GM19035 (cell line): ENCODE results near the gene LGMN.

Experiments used
- ATAC-seq: cut with Tn5 transposase; IDR thresholded peaks from one replicate; pipeline ENCODE4 v1.9.1; 2021; ENCODE audit not compliant: unreplicated experiment

LGMN gene

DNA sequence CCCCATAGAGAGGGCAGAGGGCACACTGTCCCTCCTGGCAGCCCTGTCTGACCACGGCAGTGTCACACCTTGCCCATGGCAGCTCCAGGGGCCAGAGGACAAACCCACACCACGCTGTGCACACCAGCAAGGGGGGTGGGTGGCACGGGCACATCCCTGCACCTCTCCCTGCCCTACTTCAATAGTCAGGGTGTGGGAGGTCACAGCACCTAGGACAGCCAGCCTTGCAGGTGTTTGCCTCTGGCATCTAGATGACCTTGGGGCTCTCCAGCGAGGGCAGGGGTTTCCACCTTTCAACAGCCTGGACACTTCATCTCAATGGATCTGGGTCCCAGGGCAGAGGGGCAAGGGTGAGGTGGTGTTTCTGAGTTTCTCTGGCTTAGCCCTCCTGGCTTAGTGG lies 69.2 kb downstream of the LGMN start:
- ATAC-seq = no peak

DNA sequence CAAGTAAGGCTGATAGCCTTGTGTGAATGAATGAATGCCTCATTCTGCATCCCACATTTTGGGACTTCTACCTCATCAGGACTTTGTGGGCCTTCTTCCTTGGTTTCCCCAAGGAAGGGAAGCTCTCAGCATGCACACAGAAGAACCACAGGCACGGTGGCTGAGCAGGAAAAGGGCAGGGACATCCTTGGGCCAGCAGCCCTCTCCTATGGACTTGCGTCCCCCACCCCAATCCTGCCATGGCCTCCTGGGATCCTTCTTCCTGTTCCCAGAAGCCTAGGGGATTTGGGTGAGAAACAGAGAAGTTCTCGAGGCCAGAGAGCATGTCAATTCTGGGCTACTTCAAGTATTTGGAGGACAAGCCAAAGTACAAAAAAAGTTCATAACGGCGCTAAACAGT lies 69.7 kb downstream of the LGMN start:
- no peak for ATAC-seq

DNA sequence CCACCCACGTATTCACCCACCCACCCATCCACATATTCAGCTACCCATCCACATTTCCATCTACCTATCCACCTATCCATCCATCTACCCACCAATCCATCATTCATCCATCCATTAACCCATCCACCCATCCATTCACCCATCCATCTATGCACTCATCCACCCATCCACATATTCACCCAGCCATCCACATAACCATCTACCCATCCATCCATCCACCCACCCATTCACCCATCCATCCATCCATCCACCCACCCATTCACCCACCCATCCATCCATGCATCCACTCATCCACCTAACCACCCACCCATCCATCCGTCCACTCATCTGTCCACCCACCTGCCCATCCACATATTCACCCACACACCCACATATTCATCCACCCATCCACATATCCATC lies 70.5 kb downstream of the LGMN start:
- no peak for ATAC-seq

DNA sequence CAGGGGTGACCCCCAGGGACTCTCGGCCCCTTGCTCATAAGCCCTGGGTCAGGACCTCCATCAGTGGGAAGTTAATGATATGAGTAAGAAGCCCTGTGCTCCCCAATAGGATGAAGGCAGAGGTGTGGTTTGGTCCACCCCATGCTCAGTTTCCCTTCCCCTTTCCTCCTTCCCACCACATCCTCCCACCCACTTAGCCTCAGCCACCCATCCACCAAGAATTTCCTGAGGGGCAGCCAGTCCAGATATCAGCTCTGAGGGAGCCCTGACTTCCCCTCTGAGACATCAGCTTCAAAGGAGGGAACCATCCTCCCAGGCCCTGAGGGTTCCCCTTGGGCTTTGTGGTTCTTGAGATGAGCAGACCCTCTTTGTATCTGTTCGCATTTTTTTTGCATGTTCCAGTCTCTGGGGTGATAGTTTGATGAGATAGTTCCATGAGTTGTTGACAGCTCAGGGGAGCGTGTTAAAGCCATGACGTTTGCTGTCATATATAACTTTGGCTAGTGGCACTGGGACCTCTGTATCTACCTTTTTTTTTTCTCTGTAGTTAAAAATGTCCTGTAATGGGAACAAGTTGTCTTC lies 71.2 kb downstream of the LGMN start:
- ATAC-seq = peak; percentile 82

DNA sequence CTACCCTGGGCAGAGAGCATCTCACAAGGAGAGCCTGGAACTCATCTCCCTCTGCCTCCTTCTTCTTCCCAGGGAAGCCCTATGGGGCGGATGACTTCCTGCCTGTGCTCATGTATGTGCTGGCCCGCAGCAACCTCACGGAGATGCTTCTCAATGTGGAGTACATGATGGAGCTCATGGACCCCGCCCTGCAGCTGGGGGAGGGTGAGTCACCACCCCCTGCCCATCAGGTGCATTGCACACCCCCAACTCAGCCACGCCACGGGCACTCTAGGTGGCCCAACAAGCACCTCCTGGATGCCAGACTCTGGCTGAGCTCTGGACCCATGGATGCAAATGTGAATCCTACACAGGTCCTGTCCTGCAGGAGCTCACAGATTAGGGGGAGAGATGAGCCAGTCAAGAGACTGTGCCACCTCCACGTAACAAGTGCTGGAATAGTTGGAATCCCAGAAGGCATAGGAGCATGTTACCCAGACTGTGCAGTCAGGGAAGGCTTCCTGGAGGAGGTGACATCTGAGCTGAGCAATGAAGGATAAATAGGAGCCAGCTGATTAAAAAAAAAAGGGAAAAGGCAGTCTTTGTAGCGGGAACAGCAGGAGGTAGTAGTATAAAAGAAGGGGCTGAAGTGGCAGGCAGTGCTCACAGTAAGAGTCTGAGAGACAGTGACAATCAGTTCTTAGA lies 71.9 kb downstream of the LGMN start:
- ATAC-seq = no peak

DNA sequence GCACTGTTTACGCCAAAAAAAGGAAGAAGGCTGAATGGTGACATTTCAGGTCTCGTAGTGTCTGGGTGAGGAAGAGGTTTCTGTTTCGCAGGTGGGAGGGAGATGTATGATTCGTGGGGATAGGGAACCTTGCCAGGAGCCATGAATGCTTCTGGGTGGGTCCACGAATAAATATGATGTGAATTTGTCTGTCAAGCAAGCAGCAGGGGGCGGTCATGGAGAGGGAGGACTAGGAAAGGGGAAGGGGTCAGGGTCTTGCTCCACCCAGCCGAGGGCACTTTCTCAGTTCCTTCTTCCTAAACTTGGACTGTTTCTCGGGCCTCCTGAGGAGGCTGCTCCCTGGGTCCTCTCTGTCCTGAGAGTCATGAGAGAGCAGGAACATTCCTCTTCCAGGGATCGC lies 72.5 kb downstream of the LGMN start:
- ATAC-seq = no peak

DNA sequence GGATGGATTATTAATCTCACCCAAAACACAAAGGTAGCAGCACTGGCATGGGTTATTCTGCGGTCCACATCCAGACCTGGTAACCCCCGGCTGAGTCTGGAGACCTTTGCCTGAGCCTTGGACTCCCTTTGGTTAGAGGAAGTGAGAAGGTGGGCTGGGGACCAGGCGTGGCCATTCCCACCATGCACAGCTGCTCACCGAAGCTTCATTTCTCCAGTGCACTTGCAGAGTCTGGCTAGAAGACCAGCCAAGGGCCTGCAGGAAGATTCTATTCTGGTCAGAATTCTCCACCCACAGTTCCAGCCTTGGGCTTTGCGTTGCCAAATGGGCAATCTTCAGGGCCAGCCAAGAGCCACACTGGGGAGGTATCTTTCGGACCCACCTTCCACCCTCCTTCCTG lies 73.0 kb downstream of the LGMN start:
- no peak for ATAC-seq

DNA sequence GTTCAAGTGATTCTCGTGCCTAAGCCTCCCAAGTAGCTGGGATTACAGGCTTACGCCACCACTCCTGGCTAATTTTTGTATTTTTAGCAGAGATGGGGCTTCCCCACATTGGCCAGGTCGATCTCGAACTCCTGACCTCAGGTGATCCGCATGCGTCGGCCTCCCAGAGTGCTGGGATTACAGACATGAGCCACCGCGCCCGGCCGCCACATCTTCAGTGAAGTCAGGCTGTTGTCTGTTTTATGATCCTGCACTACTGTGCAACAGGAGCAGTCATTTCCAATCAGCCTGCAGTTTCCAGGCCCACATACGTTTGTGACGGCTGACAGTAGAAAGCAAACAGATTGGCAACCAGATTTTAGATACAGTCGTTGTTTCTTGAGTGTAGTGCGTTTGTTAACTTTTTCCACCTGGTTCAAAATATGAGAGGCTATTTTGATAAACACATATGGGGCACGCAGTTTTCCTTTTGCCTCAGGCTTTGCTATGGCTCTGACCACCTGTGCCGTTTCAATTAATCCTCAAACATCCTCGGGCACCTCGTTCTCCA lies 74.8 kb downstream of the LGMN start:
- no peak for ATAC-seq

DNA sequence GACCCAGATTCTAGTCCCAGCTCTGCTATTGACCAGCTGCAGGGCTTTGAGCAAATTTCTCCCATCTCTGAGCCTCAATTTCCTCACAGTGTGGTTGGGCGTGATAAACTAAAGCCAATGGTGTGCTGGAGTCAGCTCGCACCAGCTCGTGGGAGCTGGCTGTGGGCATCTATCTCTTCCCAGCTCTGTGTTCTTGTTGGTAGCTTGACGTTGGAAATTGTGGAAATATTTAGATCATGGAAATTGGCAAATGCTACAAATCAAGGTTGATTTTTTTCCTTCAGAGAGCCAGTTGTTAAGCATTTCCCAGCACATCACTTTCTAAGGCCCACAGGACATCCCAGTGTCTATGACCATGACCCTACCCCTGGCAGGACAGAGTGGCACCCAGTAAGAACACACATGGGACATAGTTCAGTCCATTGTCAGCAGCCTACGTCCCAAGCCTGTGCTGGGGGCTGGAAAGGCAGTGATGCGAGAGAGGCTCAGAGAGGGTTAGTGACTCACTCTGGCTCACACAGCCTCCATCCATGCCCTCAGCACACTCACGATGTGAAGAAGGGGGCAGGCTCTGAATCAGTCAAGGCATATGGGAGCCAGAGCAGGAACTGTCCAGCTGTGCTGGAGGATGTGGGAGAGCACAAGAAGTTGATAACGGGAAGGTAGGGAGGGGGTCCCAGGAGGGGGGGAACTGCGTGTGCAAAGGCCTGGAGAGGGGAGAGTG lies 77.6 kb downstream of the LGMN start:
- no peak for ATAC-seq

DNA sequence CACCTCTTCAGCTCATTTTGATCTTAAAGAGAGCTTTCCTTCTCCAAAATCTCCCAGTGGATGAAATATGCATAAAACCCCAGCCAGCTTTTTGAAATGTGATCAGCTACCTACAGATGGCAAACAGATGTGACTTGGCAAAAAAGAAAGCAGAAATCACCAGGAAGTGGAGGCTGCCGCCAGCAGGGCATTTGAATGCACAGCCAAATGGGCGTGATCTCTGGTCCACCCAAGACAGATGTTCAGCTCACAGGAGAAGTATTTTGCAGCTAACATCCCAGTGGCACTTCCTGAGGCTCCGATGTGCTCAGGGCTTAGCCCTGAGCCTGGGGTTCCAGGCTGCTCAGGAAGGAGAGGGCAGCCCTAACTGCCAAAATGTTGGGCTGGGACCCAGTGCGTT lies 78.3 kb downstream of the LGMN start:
- ATAC-seq = no peak

DNA sequence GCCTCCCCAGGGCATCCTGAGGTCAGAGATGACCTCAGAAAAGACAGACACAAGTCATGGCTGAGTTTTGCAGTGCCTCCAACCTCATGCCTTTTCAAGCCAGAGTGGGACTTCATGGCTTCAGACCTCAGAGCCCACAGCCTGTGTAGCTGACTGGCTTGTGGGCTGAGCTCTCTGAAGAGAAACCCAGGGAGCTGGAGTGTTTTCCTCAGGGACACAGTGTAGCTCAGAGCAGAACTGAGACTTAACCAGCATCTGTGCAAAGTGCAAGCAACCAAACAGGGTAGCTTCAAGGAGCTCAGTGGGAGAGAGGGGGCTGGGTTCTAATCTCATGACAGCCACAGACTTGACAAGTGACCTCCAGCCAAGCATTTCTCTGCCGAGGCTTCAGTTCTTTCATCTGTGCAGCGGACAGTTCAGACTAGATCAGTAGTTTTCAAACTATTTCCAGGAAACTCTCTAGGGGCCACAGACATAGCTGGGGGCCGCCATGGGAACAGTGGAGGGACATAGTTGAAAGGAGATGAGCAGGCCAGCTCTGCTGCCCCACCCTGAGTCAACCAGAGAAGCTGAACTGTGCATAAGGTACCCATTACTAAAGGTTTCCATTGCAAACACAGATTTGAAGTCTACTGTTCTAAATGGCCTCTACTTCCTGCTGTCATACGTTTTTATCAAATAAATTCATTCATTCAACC lies 80.0 kb downstream of the LGMN start:
- no peak for ATAC-seq

DNA sequence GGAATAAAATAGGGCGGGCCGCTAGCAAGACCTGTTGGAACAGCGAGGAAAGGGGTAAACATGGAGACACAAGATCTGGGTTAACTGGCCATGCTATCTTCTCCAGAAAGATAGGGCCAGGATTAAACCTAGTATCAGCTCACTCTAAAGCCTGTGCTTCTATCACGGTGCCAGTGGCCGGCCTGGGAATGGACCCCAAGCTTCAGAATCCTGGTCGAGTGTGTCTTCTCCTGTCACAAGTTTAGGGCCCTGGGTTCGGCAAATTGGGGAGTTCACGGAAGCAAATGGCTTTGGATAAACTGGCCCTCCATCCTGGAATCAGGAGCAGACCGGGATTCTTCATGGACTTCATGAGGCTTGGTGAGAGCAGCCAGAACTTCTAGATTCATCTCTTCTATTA lies 82.2 kb downstream of the LGMN start:
- ATAC-seq = no peak

DNA sequence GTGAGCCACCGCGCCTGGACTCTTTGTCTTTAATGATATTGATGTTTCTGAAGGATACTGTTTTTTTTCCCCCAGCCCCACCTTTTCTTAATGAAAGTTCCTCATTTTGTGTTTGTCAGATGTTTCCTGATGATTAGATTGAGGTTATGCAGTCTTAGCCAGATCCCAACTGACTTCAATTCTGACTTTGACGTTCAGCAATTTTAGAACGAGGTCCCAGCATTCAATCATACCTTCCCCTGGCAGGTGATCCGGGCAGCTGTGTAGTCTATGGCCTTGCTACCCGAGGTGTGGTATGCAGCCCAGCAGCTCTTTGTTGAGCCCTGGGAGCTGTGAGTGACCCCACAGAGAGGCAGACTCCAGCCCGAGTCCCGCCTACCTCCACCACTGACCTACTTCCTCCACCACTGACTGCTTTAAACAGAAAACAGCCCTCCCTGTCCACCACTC lies 82.7 kb downstream of the LGMN start:
- ATAC-seq = no peak

DNA sequence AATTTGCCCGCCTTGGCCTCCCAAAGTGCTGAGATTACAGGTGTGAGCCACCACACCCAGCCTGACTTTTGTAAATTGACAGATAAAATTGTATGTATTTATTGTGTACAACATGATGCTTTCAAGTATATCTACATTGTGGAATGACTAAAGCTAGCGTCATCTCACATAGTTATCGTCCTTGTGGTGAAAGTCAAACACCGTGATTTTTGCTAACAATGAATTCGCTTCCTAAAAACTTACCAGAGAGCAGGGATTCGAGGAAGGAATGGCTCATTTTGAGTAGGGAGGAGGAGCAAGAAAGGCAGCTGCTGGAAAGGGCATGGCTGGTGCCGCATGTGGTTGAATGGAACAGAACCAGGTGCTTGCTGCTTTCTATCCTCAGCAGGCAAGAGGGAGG lies 85.4 kb downstream of the LGMN start:
- no peak for ATAC-seq

DNA sequence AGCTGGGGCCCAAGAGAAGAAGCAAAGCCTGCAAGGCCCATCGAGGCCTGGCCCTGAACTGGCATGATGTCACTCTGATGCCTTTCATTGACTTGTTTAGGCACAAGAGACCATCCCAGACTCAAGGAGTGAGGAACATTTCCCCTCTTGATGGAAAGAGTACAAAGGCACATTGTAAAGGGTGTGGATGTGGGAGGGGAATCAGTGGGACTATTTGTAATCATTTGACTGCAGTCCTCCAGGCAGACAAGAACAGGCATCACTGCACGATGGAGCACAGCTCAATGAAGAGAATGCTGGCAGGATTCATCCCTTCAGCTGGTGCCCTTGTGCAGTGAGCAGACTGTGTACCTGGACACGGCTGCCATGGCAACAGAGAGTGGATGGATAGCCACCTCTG lies 87.9 kb downstream of the LGMN start:
- no peak for ATAC-seq

DNA sequence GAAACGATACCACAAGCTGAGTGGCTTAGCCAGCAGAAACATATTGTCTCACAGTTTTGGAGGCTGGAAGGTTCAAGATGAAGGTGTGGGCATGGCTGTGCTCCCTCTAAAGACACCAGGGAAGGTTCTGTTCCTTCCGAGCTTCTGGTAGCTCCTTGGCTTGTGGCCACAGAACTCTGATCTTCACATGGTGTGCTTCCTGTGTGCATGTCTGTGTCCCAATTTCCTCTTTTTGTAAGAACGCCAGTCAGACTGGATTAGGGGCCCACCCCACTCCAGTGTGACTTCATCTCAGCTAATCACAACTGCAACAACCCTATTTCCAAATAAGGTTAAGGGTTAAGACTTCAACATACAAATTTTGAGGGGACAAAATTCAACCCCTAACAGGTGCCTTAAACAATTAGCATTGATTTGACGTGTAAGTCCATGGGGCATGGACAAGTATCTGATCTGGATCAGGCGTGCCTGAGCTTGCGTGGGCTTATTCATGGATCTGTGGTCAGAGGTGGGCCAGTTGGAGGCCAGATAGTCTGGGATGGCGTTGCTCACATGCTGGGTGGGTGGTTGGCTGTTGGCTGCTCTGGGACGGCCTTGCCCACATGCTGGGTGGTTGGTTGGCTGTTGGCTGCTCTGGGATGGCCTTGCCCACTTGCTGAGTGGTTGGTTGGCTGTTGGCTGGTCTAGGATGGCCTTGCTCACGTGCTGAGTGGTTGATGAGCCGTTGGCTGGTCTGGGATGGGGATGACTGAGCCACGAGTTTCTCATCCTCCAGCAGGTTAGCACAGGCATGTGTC lies 88.5 kb downstream of the LGMN start:
- ATAC-seq = no peak

DNA sequence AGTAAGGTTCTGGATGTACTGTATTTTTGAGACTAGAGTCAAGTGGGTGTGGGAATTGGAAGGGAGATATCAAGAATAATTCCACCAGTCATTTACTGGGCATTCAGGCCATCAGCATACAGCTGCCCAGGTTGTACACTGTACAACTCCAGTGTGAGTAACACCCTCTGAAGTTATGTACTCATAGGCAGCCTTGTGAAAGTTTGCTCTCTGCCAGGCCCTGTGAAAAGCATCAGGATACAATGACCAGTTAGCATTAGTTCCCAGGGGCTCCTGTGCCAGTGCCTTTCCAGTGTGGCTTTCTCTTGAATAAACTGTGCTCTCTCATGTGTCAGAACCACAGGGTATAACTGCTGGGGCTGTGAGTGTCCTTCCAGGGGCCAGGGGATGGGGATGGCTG lies 89.7 kb downstream of the LGMN start:
- no peak for ATAC-seq

DNA sequence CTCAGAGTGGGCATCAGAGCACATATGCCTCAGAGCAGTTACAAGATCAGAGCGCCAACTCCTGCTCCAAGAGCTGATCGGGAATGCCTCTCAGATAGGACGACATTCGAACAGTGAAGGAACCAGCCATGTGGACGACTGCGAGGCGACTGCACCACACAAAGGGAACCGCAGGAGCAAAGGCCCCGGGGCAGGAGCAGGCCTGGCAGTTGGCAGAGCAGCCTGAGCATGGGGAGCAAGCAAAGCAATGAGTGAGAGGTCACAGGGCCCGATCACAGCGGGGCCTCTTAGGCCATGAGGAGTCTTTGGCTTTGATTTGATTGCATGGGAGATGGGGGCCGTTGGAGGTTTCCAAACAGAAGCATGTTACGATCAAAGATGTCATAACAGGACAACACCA lies 90.3 kb downstream of the LGMN start:
- ATAC-seq = no peak

DNA sequence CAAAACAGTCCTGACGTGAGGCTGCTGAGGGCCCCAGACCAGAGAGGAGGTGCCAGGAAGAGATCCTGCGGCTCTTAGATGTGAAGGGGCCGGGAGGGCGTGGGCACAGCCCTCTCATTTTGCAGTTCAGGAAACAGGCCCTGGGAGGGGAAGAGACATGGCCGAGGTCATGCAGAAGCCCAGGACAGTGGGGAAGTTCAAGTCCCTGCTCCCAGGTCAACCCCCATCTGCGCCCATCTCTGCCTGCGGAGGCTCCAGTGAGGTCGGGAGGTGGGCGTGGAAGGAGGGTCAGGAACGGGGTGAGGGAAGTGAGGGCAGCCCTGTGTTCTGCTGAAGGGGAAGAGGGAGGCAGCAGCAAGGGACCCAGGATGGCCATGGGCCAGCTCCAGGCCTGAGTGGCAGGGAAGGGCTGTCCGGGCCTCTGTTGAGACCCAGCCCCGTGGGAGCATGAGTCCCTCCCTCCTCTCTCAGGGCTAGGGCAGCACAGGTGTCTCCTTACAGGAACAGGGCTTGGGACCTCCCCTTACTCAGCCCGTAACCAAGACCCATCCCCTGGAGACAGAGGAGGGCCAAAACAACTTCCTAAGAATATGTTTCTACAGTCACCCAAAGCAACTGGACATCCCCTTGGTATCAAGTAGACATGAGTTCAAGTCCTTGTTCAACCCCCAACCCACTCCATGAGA lies 90.8 kb downstream of the LGMN start:
- no peak for ATAC-seq
